HFF-Myc (cell line): ENCODE results near the gene PRKD1.

Experiments
- DNase-seq: peaks from one replicate; pipeline ENCODE4 v3.0.0-alpha.2; 2011; ENCODE audit warnings: low read depth; ENCODE audit errors: extremely low read depth
- H3K4me3 ChIP-seq: replicated peaks from 2 replicates; pipeline ENCODE4 v1.5.1; 2011; ENCODE audit warnings: low read depth, mild to moderate bottlenecking, control low read depth, low read length
- TF ChIP-seq, protein P1 (sequence below): IDR thresholded peaks from 2 replicates; pipeline ENCODE4 v1.5.1; 2012; ENCODE audit warnings: mild to moderate bottlenecking, low read depth, low read length, control low read depth; ENCODE audit errors: missing control alignments

The PRKD1 gene

DNA sequence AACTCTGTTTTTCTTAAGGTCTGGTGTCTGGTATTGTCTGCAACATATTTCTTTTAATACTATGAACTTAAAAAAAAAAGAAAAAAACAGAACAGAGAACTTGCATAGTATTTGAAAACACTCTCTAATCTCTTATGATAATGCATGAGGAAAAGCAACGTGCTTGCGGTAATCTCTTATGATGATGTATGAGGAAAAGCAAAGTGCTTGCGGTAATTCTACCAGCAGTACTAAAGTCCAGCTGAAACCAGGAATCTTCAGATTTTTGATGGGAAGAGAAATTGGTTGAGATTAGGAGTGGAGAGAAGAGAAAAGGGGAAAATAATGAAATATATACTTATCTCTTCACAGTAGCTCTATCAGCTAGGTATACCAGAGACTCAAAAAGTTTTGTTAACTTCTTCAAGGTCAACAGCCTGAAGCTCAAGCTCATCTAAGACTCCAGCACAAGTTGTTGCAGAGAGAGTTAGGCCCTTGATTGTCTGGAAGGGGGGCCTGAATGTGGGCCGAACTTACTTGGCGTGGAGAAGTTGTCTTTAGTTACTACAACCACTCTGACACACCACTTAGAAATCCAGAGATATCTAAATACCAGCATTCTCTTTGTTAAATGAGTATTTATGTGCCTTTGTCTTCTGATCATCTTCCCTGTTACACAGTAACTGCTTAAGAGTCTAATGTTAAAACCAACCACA is 240.4 kb downstream of the PRKD1 start:
- DNase-seq = no peak
- TF ChIP-seq, protein P1, sequence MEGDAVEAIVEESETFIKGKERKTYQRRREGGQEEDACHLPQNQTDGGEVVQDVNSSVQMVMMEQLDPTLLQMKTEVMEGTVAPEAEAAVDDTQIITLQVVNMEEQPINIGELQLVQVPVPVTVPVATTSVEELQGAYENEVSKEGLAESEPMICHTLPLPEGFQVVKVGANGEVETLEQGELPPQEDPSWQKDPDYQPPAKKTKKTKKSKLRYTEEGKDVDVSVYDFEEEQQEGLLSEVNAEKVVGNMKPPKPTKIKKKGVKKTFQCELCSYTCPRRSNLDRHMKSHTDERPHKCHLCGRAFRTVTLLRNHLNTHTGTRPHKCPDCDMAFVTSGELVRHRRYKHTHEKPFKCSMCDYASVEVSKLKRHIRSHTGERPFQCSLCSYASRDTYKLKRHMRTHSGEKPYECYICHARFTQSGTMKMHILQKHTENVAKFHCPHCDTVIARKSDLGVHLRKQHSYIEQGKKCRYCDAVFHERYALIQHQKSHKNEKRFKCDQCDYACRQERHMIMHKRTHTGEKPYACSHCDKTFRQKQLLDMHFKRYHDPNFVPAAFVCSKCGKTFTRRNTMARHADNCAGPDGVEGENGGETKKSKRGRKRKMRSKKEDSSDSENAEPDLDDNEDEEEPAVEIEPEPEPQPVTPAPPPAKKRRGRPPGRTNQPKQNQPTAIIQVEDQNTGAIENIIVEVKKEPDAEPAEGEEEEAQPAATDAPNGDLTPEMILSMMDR = no peak
- no peak overlapping the region for H3K4me3 ChIP-seq

- H3K4me3 ChIP-seq = no peak overlapping the region
- TF ChIP-seq, protein P1 = no peak
- DNase-seq = no peak
Observed at GRCh38 chr14:29684926-29685325, 242.7 kb downstream of the PRKD1 start.

- TF ChIP-seq, protein P1 = no peak
- no peak overlapping the region for H3K4me3 ChIP-seq
- DNase-seq = no peak
Observed at GRCh38 chr14:29682789-29683188, 244.9 kb downstream of the PRKD1 start.

GRCh38 chr14:29681316-29681715 is 246.3 kb downstream of the PRKD1 start:
- no peak for DNase-seq
- no peak overlapping the region for H3K4me3 ChIP-seq
- TF ChIP-seq, protein P1 = no peak

GRCh38 chr14:29674566-29675285 is 252.9 kb downstream of the PRKD1 start:
- H3K4me3 ChIP-seq = no peak overlapping the region
- TF ChIP-seq, protein P1 = no peak
- no peak for DNase-seq

DNA sequence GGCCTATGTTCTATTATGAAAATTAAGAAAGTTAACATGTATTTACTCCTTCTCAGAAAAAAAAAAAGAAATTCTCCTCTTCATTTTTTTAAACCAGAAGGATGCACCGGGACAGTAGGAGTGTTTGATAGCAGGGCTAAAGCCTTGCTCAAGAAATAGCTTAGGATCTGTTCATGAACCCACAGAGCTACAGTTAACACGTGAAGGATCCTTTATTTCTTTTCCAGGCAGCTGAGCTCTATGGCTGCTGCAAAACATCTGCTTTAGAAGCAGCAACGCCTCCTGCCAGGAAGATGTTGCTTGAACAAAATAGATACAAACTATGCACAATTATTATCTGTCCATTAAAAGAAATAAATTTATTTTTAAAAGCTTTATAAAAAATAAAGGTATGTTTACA is 254.8 kb downstream of the PRKD1 start:
- DNase-seq = no peak
- TF ChIP-seq, protein P1 = no peak
- no peak overlapping the region for H3K4me3 ChIP-seq
